IMR-90 (cell line): Measurements from ENCODE around the gene SCGB1D1. TPM values are rescaled to one million over a fixed set of nuclear protein-coding genes. Genes with fewer than 3 reads are reported as not detected.

Source experiments
- ATAC-seq: fragments of 200-7000 bp; cut with Tn5 transposase; 2 replicates; pipeline ENCODE4 v1.9.1; 2020; ENCODE audit warnings: low read depth, mild to moderate bottlenecking, moderate library complexity
- BruUV-seq: library from RNA; stranded (reverse); fragments of 400-500 nt; replicated peaks from 2 replicates; lab custom pipeline; 2021; lab: Mats Ljungman, UMichigan
- CTCF ChIA-PET: fragments of 300-600 bp; formaldehyde crosslinking; extraction: SDS; loops from one replicate; lab custom pipeline; 2021; ENCODE audit warnings: antibody characterized with exemption; lab: Yijun Ruan, JAX
- POLR2A ChIA-PET: fragments of 300-600 bp; sonication (Branson Sonifier 250); formaldehyde crosslinking; loops from one replicate; lab custom pipeline; 2022; ENCODE audit warnings: antibody characterized with exemption; ENCODE audit not compliant: unreplicated experiment; lab: Charles Lee
- DNase-seq: peaks from one replicate; pipeline ENCODE4 v3.0.0; 2013
- H2AFZ ChIP-seq: replicated peaks from 2 replicates; pipeline ENCODE3; 2013; ENCODE audit warnings: low read length, mild to moderate bottlenecking; ENCODE audit not compliant: poor library complexity
- H2AK5ac ChIP-seq: 2 replicates; pipeline ENCODE4 v1.6.1; 2013; ENCODE audit warnings: low read depth, low read length, inconsistent platforms
- H2AK9ac ChIP-seq: replicated peaks from 2 replicates; pipeline ENCODE3; 2013; ENCODE audit warnings: mild to moderate bottlenecking, low read depth, low read length, moderate library complexity; ENCODE audit not compliant: poor library complexity
- H2BK120ac ChIP-seq: 2 replicates; pipeline ENCODE4 v1.6.1; 2013; ENCODE audit warnings: low read depth, low read length, inconsistent platforms
- H2BK15ac ChIP-seq: 3 replicates; pipeline ENCODE4 v1.6.1; 2013; ENCODE audit warnings: low read depth, low read length, inconsistent platforms
- H2BK20ac ChIP-seq: 2 replicates; pipeline ENCODE4 v1.6.1; 2013; ENCODE audit warnings: low read depth, mild to moderate bottlenecking, inconsistent platforms, low read length, moderate library complexity
- H2BK5ac ChIP-seq: 2 replicates; pipeline ENCODE4 v1.6.1; 2013; ENCODE audit warnings: mild to moderate bottlenecking, low read depth, low read length, inconsistent platforms; ENCODE audit not compliant: poor library complexity, severe bottlenecking
- H3K14ac ChIP-seq: replicated peaks from 2 replicates; pipeline ENCODE4 v1.6.1; 2013; ENCODE audit warnings: low read depth, low read length, inconsistent platforms
- H3K18ac ChIP-seq: 2 replicates; pipeline ENCODE4 v1.6.1; 2013; ENCODE audit warnings: low read depth, low read length, control low read depth
- H3K23ac ChIP-seq: 2 replicates; pipeline ENCODE4 v1.6.1; 2013; ENCODE audit warnings: low read depth, low read length, inconsistent platforms
- H3K27ac ChIP-seq: 2 replicates; pipeline ENCODE4 v1.5.1; 2013; ENCODE audit warnings: mild to moderate bottlenecking, control low read depth, low read length; ENCODE audit not compliant: insufficient read depth
- H3K27me3 ChIP-seq: 2 replicates; pipeline ENCODE4 v1.6.1; 2013; ENCODE audit warnings: low read length; ENCODE audit not compliant: control insufficient read depth, insufficient read depth
- H3K36me3 ChIP-seq: 2 replicates; pipeline ENCODE4 v1.6.1; 2013; ENCODE audit warnings: low read length, mixed read lengths; ENCODE audit not compliant: control insufficient read depth, insufficient read depth
- H3K4ac ChIP-seq: 2 replicates; pipeline ENCODE4 v1.6.1; 2013; ENCODE audit warnings: low read depth, low read length, inconsistent platforms
- H3K4me1 ChIP-seq: 2 replicates; pipeline ENCODE4 v1.6.1; 2013; ENCODE audit warnings: low read length, mixed read lengths; ENCODE audit not compliant: control insufficient read depth, insufficient read depth
- H3K4me2 ChIP-seq: 2 replicates; pipeline ENCODE4 v1.6.1; 2013; ENCODE audit warnings: low read depth, mild to moderate bottlenecking, control low read depth, low read length, moderate library complexity
- H3K4me3 ChIP-seq: 2 replicates; pipeline ENCODE4 v1.5.1; 2013; ENCODE audit warnings: low read depth, mild to moderate bottlenecking, control low read depth, low read length, moderate library complexity; ENCODE audit not compliant: insufficient read depth
- H3K56ac ChIP-seq: 2 replicates; pipeline ENCODE4 v1.6.1; 2013; ENCODE audit warnings: low read length, inconsistent platforms; ENCODE audit not compliant: insufficient read depth; ENCODE audit errors: extremely low read depth
- H3K79me1 ChIP-seq, 2 experiments: 2 replicates each; pipeline ENCODE4 v1.6.1; 2013; ENCODE audit warnings: low read length in 2 of 2, inconsistent platforms in 1 of 2, low read depth in 1 of 2
- H3K9ac ChIP-seq: 2 replicates; pipeline ENCODE4 v1.6.1; 2013; ENCODE audit warnings: low read depth, low read length, control low read depth
- H3K9me1 ChIP-seq: 2 replicates; pipeline ENCODE4 v1.6.1; 2013; ENCODE audit warnings: low read length, inconsistent platforms; ENCODE audit not compliant: insufficient read depth
- H3K9me3 ChIP-seq: 2 replicates; pipeline ENCODE4 v1.6.1; 2013; ENCODE audit warnings: low read length; ENCODE audit not compliant: control insufficient read depth, insufficient read depth
- H4K20me1 ChIP-seq: 2 replicates; pipeline ENCODE4 v1.6.1; 2013; ENCODE audit warnings: low read length, inconsistent platforms; ENCODE audit not compliant: insufficient read depth
- H4K5ac ChIP-seq: 2 replicates; pipeline ENCODE4 v1.6.1; 2013; ENCODE audit warnings: mild to moderate bottlenecking, low read depth, low read length, control low read depth
- H4K8ac ChIP-seq, 2 experiments: 2 replicates each; pipeline ENCODE4 v1.6.1; 2013; ENCODE audit warnings: low read depth in 2 of 2, low read length in 2 of 2, control low read depth in 1 of 2, inconsistent platforms in 1 of 2
- H4K91ac ChIP-seq: 2 replicates; pipeline ENCODE4 v1.6.1; 2013; ENCODE audit warnings: low read depth, low read length, inconsistent platforms; ENCODE audit not compliant: insufficient read depth
- FOS ChIP-seq: fragments of 150-350 bp; IDR thresholded peaks from 2 replicates; pipeline ENCODE4 v1.6.1; 2016; ENCODE audit warnings: low read depth, low read length
- MAZ ChIP-seq: IDR thresholded peaks from 2 replicates; pipeline ENCODE4 v1.6.1; 2012; ENCODE audit warnings: low read depth, mild to moderate bottlenecking, low read length, improper control_type of control experiment, moderate library complexity, borderline replicate concordance
- WGBS, 2 experiments: methylation state at CpG; one replicate each; pipeline versions ENCODE4 v1.1.5 to v1.1.7; 2013; ENCODE audit warnings: missing lambda C conversion rate in 2 of 2; ENCODE audit not compliant: insufficient read length in 1 of 2; ENCODE audit errors: extremely low coverage in 2 of 2; 5-methylcytosine and 5-hydroxymethylcytosine counted together
- dilution Hi-C: fragments of 300-500 bp; cut with HindIII; formaldehyde crosslinking; loops from one replicate; pipeline ENCODE4 v1.14.3; 2018; ENCODE audit warnings: low sequenced_read_pairs; ENCODE audit not compliant: unreplicated experiment
- in situ Hi-C: fragments of 300-500 bp; cut with MboI; formaldehyde crosslinking; loops from 3 replicates; pipeline ENCODE4 v1.14.3; 2019; ENCODE audit warnings: low sequenced_read_pairs, inconsistent platforms, mixed read lengths
- intact Hi-C: fragments of 100-400 bp; cut with micrococcal nuclease; formaldehyde crosslinking; loops from 2 replicates; pipeline ENCODE4 v1.10.0; 2022
- polyA plus RNA-seq, 3 experiments: library from polyadenylated mRNA; depleted of rRNA; stranded (reverse); fragments of >200 nt; gene quantifications; 2 replicates each; pipeline ENCODE4 v1.2.3, GENCODE V29; 2012; ENCODE audit warnings: low replicate concordance in 1 of 3
- total RNA-seq: library from RNA; depleted of rRNA; stranded (reverse); fragments of >200 nt; gene quantifications from 2 replicates; pipeline ENCODE4 v1.2.3, GENCODE V29; 2012

Gene SCGB1D1
- total and polyA plus RNA-seq, 2 of the 4 experiments (the other 2 are of a cell fraction) = not detected

DNA sequence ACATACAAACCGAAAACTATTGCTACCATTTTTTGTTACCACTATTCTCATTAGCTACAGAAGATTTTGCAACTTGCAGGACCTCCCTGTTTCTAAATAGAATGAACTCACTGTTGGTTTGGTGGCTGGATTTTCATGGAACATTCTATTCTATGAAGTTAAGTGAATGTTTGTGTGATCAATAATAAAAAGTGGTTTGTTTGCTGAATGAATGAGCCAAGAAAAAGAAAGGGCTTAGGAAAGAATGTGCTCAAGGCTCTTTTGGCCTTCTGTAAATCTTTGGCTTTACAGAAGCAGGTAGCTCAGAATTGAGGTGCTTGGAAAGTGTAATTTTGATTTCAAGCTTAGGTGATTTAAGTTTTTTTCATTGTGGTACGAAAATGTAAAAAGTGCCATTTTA lies 46.2 kb downstream of the SCGB1D1 start:
- in situ Hi-C loops (no loop called here), dilution Hi-C loops (no loop called here), intact Hi-C loops (no loop called here)
- Histone ChIP-seq H4K91ac (no peak overlapping the region), H2AFZ (no peak overlapping the region), H3K27me3 (peaks cover 3% of the 10 kb centered on the region), H3K4me2 (no peak overlapping the region), H4K8ac (no peak overlapping the region), H2BK5ac (no peak overlapping the region), H3K4ac (no peak overlapping the region), H2AK9ac (no peak overlapping the region), H3K14ac (no peak overlapping the region), H3K18ac (no peak overlapping the region), H2BK120ac (no peak overlapping the region), H4K5ac (no peak overlapping the region), H3K56ac (no peak overlapping the region), H3K27ac (no peak overlapping the region), H3K9me3 (no peaks in the 10 kb centered on the region), H3K23ac (no peak overlapping the region), H3K4me1 (no peaks in the 10 kb centered on the region), H2AK5ac (no peak overlapping the region), H2BK15ac (no peak overlapping the region), H3K4me3 (no peak overlapping the region), H2BK20ac (no peak overlapping the region), H4K20me1 (no peaks in the 10 kb centered on the region), H3K36me3 (no peaks in the 10 kb centered on the region), H3K79me1 (no peaks in the 10 kb centered on the region), H3K9me1 (no peaks in the 10 kb centered on the region), H3K9ac (no peak overlapping the region)
- no TSS peak for BruUV-seq
- DNase-seq = no peak
- ATAC-seq = no peak
- no peak for TF ChIP-seq MAZ
- no peak for TF ChIP-seq FOS
- ChIA-PET CTCF (interaction anchor here (0.6 to 1.6 kb wide), 2 partner anchors 12 to 105 kb away, joined by 3 read pairs; no protein-coding TSS in a partner anchor), POLR2A (no interaction called here)
- WGBS, 2 experiments = no CpG with 5 or more reads among the region's 2 CpGs
